Gastrocnemius medialis (tissue), 4 donors: Measurements from ENCODE around the gene HSPA8. TPM values are rescaled to one million over a fixed set of nuclear protein-coding genes. Genes with fewer than 3 reads are reported as not detected.

Experiments used
- ATAC-seq, 2 donors: fragments of 150-250 bp; one replicate each; pipeline ENCODE4 v1.9.1; 2016
- DNase-seq, 2 donors: peaks; one replicate each; pipeline ENCODE4 v3.0.0-alpha.2; 2019
- H3K27ac ChIP-seq, 4 donors: fragments of 200-600 bp; sonication (generic); 1 replicate in 1 of 4; 2 replicates in 3 of 4; pipeline ENCODE4 v1.5.1; 2016 to 2018; ENCODE audit warnings: mild to moderate bottlenecking in 2 of 4, moderate library complexity in 1 of 4
- H3K27me3 ChIP-seq, 3 donors: fragments of 200-600 bp; sonication (generic) in 2 of 3; 1 replicate in 1 of 3; 2 replicates in 2 of 3; pipeline versions ENCODE4 v1.5.1 to v1.6.0; 2016 to 2019; ENCODE audit warnings: mild to moderate bottlenecking in 1 of 3, moderate library complexity in 1 of 3
- H3K36me3 ChIP-seq, 2 donors: fragments of 200-600 bp; sonication (generic) in 1 of 2; one replicate each; pipeline ENCODE4 v1.5.1; 2017 to 2018
- H3K4me1 ChIP-seq, 2 donors: fragments of 200-600 bp; sonication (generic) in 1 of 2; one replicate each; pipeline ENCODE4 v1.5.1; 2016 to 2017; ENCODE audit warnings: mild to moderate bottlenecking in 2 of 2
- H3K4me3 ChIP-seq, 4 donors: fragments of 200-600 bp; sonication (generic) in 3 of 4; 1 replicate in 1 of 4; 2 replicates in 3 of 4; pipeline ENCODE4 v1.5.1; 2016 to 2019; ENCODE audit warnings: mild to moderate bottlenecking in 2 of 4
- H3K9me3 ChIP-seq, 3 donors: fragments of 200-600 bp; sonication (generic) in 2 of 3; 1 replicate in 1 of 3; 2 replicates in 2 of 3; pipeline ENCODE4 v1.5.1; 2016 to 2019
- CTCF ChIP-seq, 5 experiments: fragments of 450-650 bp in 3 of 5; fragments of 200-600 bp in 2 of 5; sonication (generic) in 2 of 5; IDR thresholded peaks in 4 of 5; conservative IDR thresholded peaks in 1 of 5; 1 replicate in 4 of 5; 2 replicates in 1 of 5; pipeline ENCODE4 v1.5.1; 2016 to 2019; ENCODE audit warnings: antibody characterized with exemption in 5 of 5, mild to moderate bottlenecking in 3 of 5, moderate library complexity in 3 of 5
- POLR2A ChIP-seq, 2 donors: fragments of 450-650 bp; IDR thresholded peaks; one replicate each; pipeline ENCODE4 v1.6.1; 2017; ENCODE audit warnings: antibody characterized with exemption in 2 of 2, mild to moderate bottlenecking in 2 of 2, moderate library complexity in 2 of 2
- in situ Hi-C, 4 donors: fragments of 200-750 bp; cut with MboI; loops; one replicate each; pipeline versions ENCODE4 v1.15.0 to v1.8.0; 2017; ENCODE audit warnings: low sequenced_read_pairs in 4 of 4
- intact Hi-C: fragments of 100-400 bp; cut with DNase I; formaldehyde crosslinking; loops from one replicate; pipeline ENCODE4 v1.15.1; 2023; ENCODE audit warnings: low total_unique reads
- total RNA-seq, 4 donors: library from RNA; depleted of rRNA; stranded (reverse); fragments of >200 nt; gene quantifications; one replicate each; pipeline versions ENCODE4 v1.1.0 to v1.2.3, GENCODE V29; 2016

Gene HSPA8
- total RNA-seq, 4 donors from 2014 or later = 1,017 to 1,596 (median 1,399) TPM

- DNase-seq = no peak
- Histone ChIP-seq H3K36me3 (no peaks in the 10 kb centered on the region), H3K9me3 (no peaks in the 10 kb centered on the region), H3K4me1 (no peaks in the 10 kb centered on the region), H3K4me3 (no peak overlapping the region), H3K27ac (no peak overlapping the region), H3K27me3 (peaks cover 0 to 7% (median 0%) of the 10 kb centered on the region in 3 donors)
- in situ Hi-C loops (no loop called here), intact Hi-C loops (no loop called here)
- TF ChIP-seq CTCF (IDR thresholded peaks at IDR 0.05 in 4 of 5, conservative IDR thresholded peaks at IDR 0.05 in 1 of 5) (no peak), POLR2A (IDR thresholded peaks at IDR 0.05) (no peak)
- no peak for ATAC-seq
Observed at GRCh38 chr11:123018702-123019101, 43.2 kb downstream of the HSPA8 start.

- intact Hi-C loops (no loop called here), in situ Hi-C loops (no loop called here)
- no peak overlapping the region for H3K27ac ChIP-seq
- no peaks in the 10 kb centered on the region for H3K9me3 ChIP-seq
- ATAC-seq (no peak), DNase-seq (no peak)
- no peak overlapping the region for H3K4me3 ChIP-seq
- no peak for TF ChIP-seq POLR2A (IDR thresholded peaks at IDR 0.05)
- peaks cover 0 to 3% (median 0%) of the 10 kb centered on the region in 3 donors for H3K27me3 ChIP-seq
- no peaks in the 10 kb centered on the region for H3K36me3 ChIP-seq
- H3K4me1 ChIP-seq = no peaks in the 10 kb centered on the region
Observed at GRCh38 chr11:123011510-123011909, 50.4 kb downstream of the HSPA8 start.

Other genes with a start within 250 kb of the HSPA8 start
- 1 to 10 TPM in 1 of 4 donors, not detected in 3; 1.0 TPM for gene CRTAM, start 223.6 kb downstream of the HSPA8 start, total RNA-seq
- 1 to 10 TPM in 1 of 4 donors, under 1 TPM in 3; 0.16 to 1.3 (median 0.22) TPM for gene JHY, start 179.4 kb downstream of the HSPA8 start, total RNA-seq
- gene BSX, start 80.3 kb downstream of the HSPA8 start, total RNA-seq = not detected
- 10 to 100 TPM in 1 of 4 donors, 1 to 10 TPM in 3; 2.3 to 12.5 (median 4.4) TPM for gene CLMP, start 133.1 kb upstream of the HSPA8 start, total RNA-seq